H9 (cell line): ENCODE data around the gene NTNG2. TPM values are rescaled to one million over a fixed set of nuclear protein-coding genes. Genes with fewer than 3 reads are reported as not detected.
"Not testable (repeated sequence)": the region's sequence is repeated elsewhere in the genome, so short reads cannot be mapped to it uniquely, and the experiment has no call there.

Experiments
- DNase-seq: peaks from one replicate; pipeline ENCODE4 v3.0.0-alpha.2; 2017
- H2AFZ ChIP-seq: one replicate; pipeline ENCODE4 v1.6.1; 2013; ENCODE audit warnings: mild to moderate bottlenecking, low read length, control low read depth, moderate library complexity
- H2AK5ac ChIP-seq: 2 replicates; pipeline ENCODE4 v1.6.1; 2013; ENCODE audit warnings: low read length, control low read depth, mixed read lengths; ENCODE audit not compliant: insufficient read length
- H2BK120ac ChIP-seq: one replicate; pipeline ENCODE4 v1.6.1; 2013; ENCODE audit warnings: low read depth, mild to moderate bottlenecking, low read length, control low read depth, inconsistent platforms; ENCODE audit not compliant: poor library complexity, severe bottlenecking
- H2BK12ac ChIP-seq: 2 replicates; pipeline ENCODE4 v1.6.1; 2013; ENCODE audit warnings: low read length, control low read depth, mixed read lengths, low read depth; ENCODE audit not compliant: insufficient read length
- H2BK15ac ChIP-seq: 2 replicates; pipeline ENCODE4 v1.6.1; 2013; ENCODE audit warnings: low read depth, low read length, control low read depth
- H2BK20ac ChIP-seq: one replicate; pipeline ENCODE4 v1.6.1; 2013; ENCODE audit warnings: low read depth, mild to moderate bottlenecking, low read length, control low read depth, inconsistent platforms; ENCODE audit not compliant: poor library complexity, severe bottlenecking
- H2BK5ac ChIP-seq: 2 replicates; pipeline ENCODE4 v1.6.1; 2013; ENCODE audit warnings: low read length, control low read depth, mixed read lengths; ENCODE audit not compliant: insufficient read length
- H3K14ac ChIP-seq: 2 replicates; pipeline ENCODE4 v1.6.1; 2013; ENCODE audit warnings: low read length, control low read depth; ENCODE audit not compliant: insufficient read depth
- H3K18ac ChIP-seq: 2 replicates; pipeline ENCODE4 v1.6.1; 2013; ENCODE audit warnings: low read depth, mild to moderate bottlenecking, mixed read lengths, low read length, control low read depth; ENCODE audit not compliant: insufficient read length
- H3K23ac ChIP-seq: 2 replicates; pipeline ENCODE4 v1.6.1; 2013; ENCODE audit warnings: low read length, control low read depth, mixed read lengths, low read depth; ENCODE audit not compliant: insufficient read length
- H3K23me2 ChIP-seq: 2 replicates; pipeline ENCODE4 v1.6.1; 2013; ENCODE audit warnings: low read depth, mild to moderate bottlenecking, mixed read lengths, low read length, control low read depth; ENCODE audit not compliant: insufficient read length, poor library complexity, severe bottlenecking
- H3K27ac ChIP-seq: 2 replicates; pipeline ENCODE4 v1.5.1; 2013; ENCODE audit warnings: low read length, control low read depth, mixed read lengths, low read depth; ENCODE audit not compliant: insufficient read length
- H3K27me3 ChIP-seq: 2 replicates; pipeline ENCODE4 v1.6.1; 2013; ENCODE audit warnings: low read length, control low read depth, inconsistent platforms; ENCODE audit not compliant: insufficient read depth
- H3K4ac ChIP-seq: 2 replicates; pipeline ENCODE4 v1.6.1; 2013; ENCODE audit warnings: low read depth, mild to moderate bottlenecking, control low read depth, inconsistent platforms, low read length, moderate library complexity
- H3K4me1 ChIP-seq: 2 replicates; pipeline ENCODE4 v1.6.1; 2013; ENCODE audit warnings: low read length, control low read depth, inconsistent platforms; ENCODE audit not compliant: insufficient read depth
- H3K4me2 ChIP-seq: 2 replicates; pipeline ENCODE4 v1.6.1; 2013; ENCODE audit warnings: low read length, control low read depth, mixed read lengths; ENCODE audit not compliant: insufficient read length, insufficient read depth
- H3K56ac ChIP-seq: 2 replicates; pipeline ENCODE4 v1.6.1; 2013; ENCODE audit warnings: low read depth, mild to moderate bottlenecking, mixed read lengths, low read length, control low read depth; ENCODE audit not compliant: insufficient read length
- H3K79me1 ChIP-seq: 2 replicates; pipeline ENCODE4 v1.6.1; 2013; ENCODE audit warnings: low read depth, mild to moderate bottlenecking, moderate library complexity, low read length, control low read depth, inconsistent platforms; ENCODE audit not compliant: insufficient read depth, poor library complexity, severe bottlenecking
- H3K79me2 ChIP-seq: 2 replicates; pipeline ENCODE4 v1.6.1; 2013; ENCODE audit warnings: low read length, control low read depth, inconsistent platforms; ENCODE audit not compliant: insufficient read depth
- H3K9ac ChIP-seq: 2 replicates; pipeline ENCODE4 v1.6.1; 2013; ENCODE audit warnings: low read length, control low read depth, mixed read lengths; ENCODE audit not compliant: insufficient read length; ENCODE audit errors: extremely low read depth
- H3K9me3 ChIP-seq: one replicate; pipeline ENCODE4 v1.6.1; 2013; ENCODE audit warnings: low read depth, low read length, inconsistent platforms; ENCODE audit not compliant: control insufficient read depth
- H3T11ph ChIP-seq: one replicate; pipeline ENCODE4 v1.6.1; 2013; ENCODE audit warnings: mild to moderate bottlenecking, low read length, control low read depth, inconsistent platforms
- H4K20me1 ChIP-seq: one replicate; pipeline ENCODE4 v1.6.1; 2013; ENCODE audit not compliant: control insufficient read depth, insufficient read length, insufficient read depth
- H4K5ac ChIP-seq: 2 replicates; pipeline ENCODE4 v1.6.1; 2013; ENCODE audit warnings: low read depth, mild to moderate bottlenecking, mixed read lengths, low read length, control low read depth; ENCODE audit not compliant: insufficient read length
- H4K8ac ChIP-seq: replicated peaks from 2 replicates; pipeline ENCODE4 v1.6.1; 2013; ENCODE audit warnings: low read length, control low read depth, mixed read lengths, low read depth; ENCODE audit not compliant: insufficient read length
- H4K91ac ChIP-seq: 2 replicates; pipeline ENCODE4 v1.6.1; 2013; ENCODE audit warnings: low read depth, mild to moderate bottlenecking, moderate library complexity, mixed read lengths, low read length, control low read depth; ENCODE audit not compliant: insufficient read length
- H3K27ac Mint-ChIP-seq, 3 experiments: 2 replicates in 2 of 3; 3 replicates in 1 of 3; pipeline ENCODE4 v1.8.0; 2020 to 2021; ENCODE audit warnings: mixed read lengths in 3 of 3, mild to moderate bottlenecking in 1 of 3, moderate library complexity in 1 of 3
- H3K27me3 Mint-ChIP-seq: 2 replicates; pipeline ENCODE4 v1.8.0; 2021; ENCODE audit warnings: low read depth, mild to moderate bottlenecking, moderate library complexity, mixed read lengths
- H3K36me3 Mint-ChIP-seq, 3 experiments: 2 replicates in 2 of 3; 3 replicates in 1 of 3; pipeline ENCODE4 v1.8.0; 2020 to 2021; ENCODE audit warnings: low read depth in 3 of 3, mixed read lengths in 3 of 3; ENCODE audit not compliant: insufficient read depth in 1 of 3
- H3K4me1 Mint-ChIP-seq, 2 experiments: 2 replicates each; pipeline ENCODE4 v1.8.0; 2020; ENCODE audit warnings: mixed read lengths in 2 of 2
- H3K4me3 Mint-ChIP-seq, 2 experiments: 2 replicates in 1 of 2; 3 replicates in 1 of 2; pipeline ENCODE4 v1.8.0; 2020 to 2021; ENCODE audit warnings: mild to moderate bottlenecking in 2 of 2, mixed read lengths in 2 of 2, moderate library complexity in 1 of 2
- H3K9me3 Mint-ChIP-seq, 2 experiments: 2 replicates in 1 of 2; 3 replicates in 1 of 2; pipeline ENCODE4 v1.8.0; 2020; ENCODE audit warnings: mild to moderate bottlenecking in 2 of 2, mixed read lengths in 2 of 2, moderate library complexity in 1 of 2
- WGBS: extraction: QIAGEN DNeasy Blood & Tissue Kit; methylation state at CpG from one replicate; pipeline ENCODE4 v1.1.7; 2013; ENCODE audit warnings: missing lambda C conversion rate, low lambda C conversion rate, mixed read lengths; ENCODE audit not compliant: insufficient read length; ENCODE audit errors: extremely low coverage; 5-methylcytosine and 5-hydroxymethylcytosine counted together
- total RNA-seq: library from RNA; stranded (reverse); gene quantifications from 2 replicates; pipeline ENCODE4 v1.2.1, GENCODE V29; 2021
- TF ChIP-seq, protein P1 (sequence below): fragments of 200-600 bp; sonication (generic); conservative IDR thresholded peaks from 3 replicates; pipeline ENCODE4 v1.8.0; 2021; ENCODE audit warnings: antibody characterized with exemption, mild to moderate bottlenecking

Gene NTNG2
- total RNA-seq, 1 experiment from 2014 or later: 0.52 TPM

DNA sequence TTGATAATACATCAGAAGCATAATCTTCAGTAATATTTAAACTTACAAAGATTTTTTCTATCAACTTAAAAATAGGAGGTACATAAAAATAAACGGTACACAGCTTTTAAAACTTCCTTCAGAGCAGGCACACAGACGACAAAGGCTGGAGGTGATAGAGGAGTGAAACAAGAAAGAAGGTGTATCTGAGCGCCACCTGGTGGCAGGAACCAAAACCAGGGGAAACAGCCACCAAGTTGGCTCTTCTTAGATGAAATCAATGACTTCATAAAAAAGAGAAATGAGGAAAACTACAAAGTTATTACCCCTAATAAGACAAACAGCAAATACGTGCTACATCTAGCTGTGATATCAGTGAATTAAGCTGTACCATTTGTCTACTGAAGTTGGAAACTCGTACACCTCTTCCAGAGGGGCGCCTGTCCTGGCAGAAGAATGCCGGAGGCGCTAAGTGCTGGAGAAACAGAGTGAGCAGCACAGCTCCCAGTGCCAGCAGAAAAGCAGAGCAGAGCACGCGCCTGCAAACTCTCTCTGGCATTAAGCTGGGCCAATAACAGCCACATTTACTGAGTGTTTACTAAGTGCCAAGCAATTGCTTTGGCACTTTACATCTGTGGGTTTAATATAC is 107.0 kb downstream of the NTNG2 start:
- peak overlapping the region in 1 of 3 experiments; percentile 88; a peak in 1 of 7 replicates for H3K27ac Mint-ChIP-seq
- Histone ChIP-seq H3K27me3 (no peaks in the 10 kb centered on the region), H3K18ac (no peak overlapping the region), H3K9me3 (no peaks in the 10 kb centered on the region), H3K27ac (no peak overlapping the region), H2BK5ac (no peak overlapping the region), H3K23me2 (no peaks in the 10 kb centered on the region), H3K79me2 (no peaks in the 10 kb centered on the region), H4K20me1 (no peaks in the 10 kb centered on the region), H4K5ac (no peak overlapping the region), H3K4ac (no peak overlapping the region), H2BK15ac (no peak overlapping the region), H3K23ac (no peak overlapping the region), H2BK120ac (no peak overlapping the region), H2BK20ac (no peak overlapping the region), H3T11ph (no peak overlapping the region), H3K79me1 (no peaks in the 10 kb centered on the region), H3K9ac (no peak overlapping the region), H3K4me2 (no peak overlapping the region), H4K8ac (no peak overlapping the region), H3K4me1 (no peaks in the 10 kb centered on the region), H2BK12ac (no peak overlapping the region), H3K14ac (no peak overlapping the region), H3K56ac (no peak overlapping the region), H2AK5ac (no peak overlapping the region), H4K91ac (no peak overlapping the region), H2AFZ (no peak overlapping the region)
- TF ChIP-seq, protein P1, sequence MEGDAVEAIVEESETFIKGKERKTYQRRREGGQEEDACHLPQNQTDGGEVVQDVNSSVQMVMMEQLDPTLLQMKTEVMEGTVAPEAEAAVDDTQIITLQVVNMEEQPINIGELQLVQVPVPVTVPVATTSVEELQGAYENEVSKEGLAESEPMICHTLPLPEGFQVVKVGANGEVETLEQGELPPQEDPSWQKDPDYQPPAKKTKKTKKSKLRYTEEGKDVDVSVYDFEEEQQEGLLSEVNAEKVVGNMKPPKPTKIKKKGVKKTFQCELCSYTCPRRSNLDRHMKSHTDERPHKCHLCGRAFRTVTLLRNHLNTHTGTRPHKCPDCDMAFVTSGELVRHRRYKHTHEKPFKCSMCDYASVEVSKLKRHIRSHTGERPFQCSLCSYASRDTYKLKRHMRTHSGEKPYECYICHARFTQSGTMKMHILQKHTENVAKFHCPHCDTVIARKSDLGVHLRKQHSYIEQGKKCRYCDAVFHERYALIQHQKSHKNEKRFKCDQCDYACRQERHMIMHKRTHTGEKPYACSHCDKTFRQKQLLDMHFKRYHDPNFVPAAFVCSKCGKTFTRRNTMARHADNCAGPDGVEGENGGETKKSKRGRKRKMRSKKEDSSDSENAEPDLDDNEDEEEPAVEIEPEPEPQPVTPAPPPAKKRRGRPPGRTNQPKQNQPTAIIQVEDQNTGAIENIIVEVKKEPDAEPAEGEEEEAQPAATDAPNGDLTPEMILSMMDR: peak; percentile 98
- DNase-seq: peak; percentile 72
- H3K36me3 Mint-ChIP-seq: peaks cover 21 to 83% (median 56%) of the 10 kb centered on the region in 3 experiments; a peak in 6 of 7 replicates
- no peaks in the 10 kb centered on the region for H3K27me3 Mint-ChIP-seq
- no CpG with 5 or more reads among the region's 10 CpGs for WGBS
- H3K4me1 Mint-ChIP-seq: no peaks in the 10 kb centered on the region
- H3K4me3 Mint-ChIP-seq: peak overlapping the region in 1 of 2 experiments; percentile 15; a peak in 1 of 5 replicates
- no peaks in the 10 kb centered on the region for H3K9me3 Mint-ChIP-seq

GRCh38 chr9:132269704-132270516 is 108.1 kb downstream of the NTNG2 start:
- H3K27ac Mint-ChIP-seq: peak overlapping the region; percentile 44 to 96 (median 89); a peak in 5 of 7 replicates

More at GRCh38 chr9:132269704-132270516, 108.1 kb downstream of the NTNG2 start:
- H3K18ac ChIP-seq, H4K8ac ChIP-seq, H4K20me1 ChIP-seq, H3K9me3 ChIP-seq, H3K4ac ChIP-seq, H3K56ac ChIP-seq, H3K9me3 Mint-ChIP-seq, H3K23ac ChIP-seq, H3K79me2 ChIP-seq, H2BK12ac ChIP-seq, H3K27me3 ChIP-seq, H2AFZ ChIP-seq, H3K27me3 Mint-ChIP-seq, H3K4me1 ChIP-seq, H3K79me1 ChIP-seq, H4K5ac ChIP-seq, H4K91ac ChIP-seq, H3K27ac ChIP-seq, H3K4me1 Mint-ChIP-seq, H3K14ac ChIP-seq, H3K4me2 ChIP-seq, H2BK15ac ChIP-seq, DNase-seq, H3K23me2 ChIP-seq, H3T11ph ChIP-seq, H2BK20ac ChIP-seq, H3K4me3 Mint-ChIP-seq, H2BK120ac ChIP-seq, H3K9ac ChIP-seq, H2AK5ac ChIP-seq: not testable (repeated sequence)
- H3K36me3 Mint-ChIP-seq: peaks cover 22 to 83% (median 50%) of the 10 kb centered on the region in 3 experiments; a peak in 6 of 7 replicates
- peak overlapping the region; percentile 78 for H2BK5ac ChIP-seq
- no CpG with 5 or more reads among the region's 16 CpGs for WGBS
